T47D (cell line): ENCODE data around the gene CENPP.
A peak's percentile ranks its signal among the peaks of the same experiment; 100 is the strongest.

Source experiments
- DNase-seq, 2 experiments: peaks; one replicate each; pipeline versions ENCODE4 v3.0.0 to v3.0.0-alpha.2; 2011 to 2012; ENCODE audit warnings: low read depth in 1 of 2, low spot score in 1 of 2
- JUND ChIP-seq: IDR thresholded peaks from 2 replicates; pipeline ENCODE4 v1.6.1; 2012; ENCODE audit warnings: low read depth
- in situ Hi-C: cut with HindIII; loops from 2 replicates; pipeline ENCODE4 v1.10.0; 2016; ENCODE audit warnings: low sequenced_read_pairs, low pct_unique_long_range_greater_than_20kb

The CENPP gene

GRCh38 chr9:92425474-92425873 lies 99.7 kb downstream of the CENPP start:
- no peak for DNase-seq
- in situ Hi-C loops: no loop called here

GRCh38 chr9:92426501-92427145 lies 100.9 kb downstream of the CENPP start:
- no peak for DNase-seq
- no peak for TF ChIP-seq JUND
- in situ Hi-C loops: no loop called here

More at GRCh38 chr9:92425474-92425873, 99.7 kb downstream of the CENPP start:
- TF ChIP-seq JUND: no peak

- DNase-seq: no peak
- TF ChIP-seq JUND: no peak
- in situ Hi-C loops: no loop called here
Observed at GRCh38 chr9:92429836-92430235, 104.1 kb downstream of the CENPP start.

GRCh38 chr9:92432350-92432749 lies 106.6 kb downstream of the CENPP start:
- in situ Hi-C loops: no loop called here
- no peak for DNase-seq
- no peak for TF ChIP-seq JUND

- no peak for TF ChIP-seq JUND
- in situ Hi-C loops: no loop called here
- no peak for DNase-seq
Observed at GRCh38 chr9:92432972-92433548, 107.3 kb downstream of the CENPP start.

- in situ Hi-C loops: no loop called here
- no peak for TF ChIP-seq JUND
- DNase-seq: no peak
Observed at GRCh38 chr9:92435263-92435662, 109.5 kb downstream of the CENPP start.

GRCh38 chr9:92438900-92439526 lies 113.3 kb downstream of the CENPP start:
- peak in 1 of 2 experiments; percentile 12 for DNase-seq
- TF ChIP-seq JUND: no peak
- in situ Hi-C loops: no loop called here

- in situ Hi-C loops: no loop called here
- no peak for DNase-seq
- no peak for TF ChIP-seq JUND
Observed at GRCh38 chr9:92439921-92440750, 114.4 kb downstream of the CENPP start.

GRCh38 chr9:92440751-92441046 lies 114.9 kb downstream of the CENPP start:
- in situ Hi-C loops: no loop called here
- no peak for TF ChIP-seq JUND
- DNase-seq: no peak

GRCh38 chr9:92444841-92445240 lies 119.1 kb downstream of the CENPP start:
- no peak for TF ChIP-seq JUND
- in situ Hi-C loops: no loop called here
- no peak for DNase-seq

GRCh38 chr9:92446536-92446935 lies 120.8 kb downstream of the CENPP start:
- in situ Hi-C loops: no loop called here
- no peak for TF ChIP-seq JUND
- no peak for DNase-seq

- peak in 1 of 2 experiments; percentile 33 for DNase-seq
- in situ Hi-C loops: no loop called here
- no peak for TF ChIP-seq JUND
Observed at GRCh38 chr9:92455217-92455616, 129.5 kb downstream of the CENPP start.

- TF ChIP-seq JUND: no peak
- DNase-seq: no peak
- in situ Hi-C loops: no loop called here
Observed at GRCh38 chr9:92457576-92457975, 131.8 kb downstream of the CENPP start.
